Brain microvascular endothelial cell (primary cell): ENCODE data around the gene SHLD1.

Experiments
- DNase-seq: peaks from one replicate; pipeline ENCODE4 v3.0.0-alpha.2; 2020
- H3K27ac ChIP-seq: fragments of 250-450 bp; sonication (Bioruptor Pico); 2 replicates; pipeline ENCODE4 v1.5.1; 2020; ENCODE audit warnings: mild to moderate bottlenecking, moderate library complexity
- H3K27me3 ChIP-seq: fragments of 250-450 bp; sonication (Bioruptor Pico); replicated peaks from 2 replicates; pipeline ENCODE4 v1.5.1; 2020; ENCODE audit warnings: mild to moderate bottlenecking
- H3K36me3 ChIP-seq: fragments of 250-450 bp; sonication (Bioruptor Pico); replicated peaks from 2 replicates; pipeline ENCODE4 v1.5.1; 2020; ENCODE audit warnings: mild to moderate bottlenecking
- H3K4me3 ChIP-seq: 2 replicates; pipeline ENCODE4 v1.5.1; 2011; ENCODE audit warnings: low read depth, mild to moderate bottlenecking, control low read depth, low read length, moderate library complexity
- CTCF ChIP-seq: IDR thresholded peaks from 2 replicates; pipeline ENCODE4 v1.5.1; 2011; ENCODE audit warnings: low read depth, mild to moderate bottlenecking, moderate library complexity, low read length, control low read depth, inconsistent platforms; ENCODE audit errors: missing control alignments
- in situ Hi-C: cut with HindIII; loops from 2 replicates; pipeline ENCODE4 v1.10.0; 2017; ENCODE audit warnings: low sequenced_read_pairs, low pct_ligation_motif_present

The SHLD1 gene

GRCh38 chr20:5751856-5752255 is 1.7 kb downstream of the SHLD1 start:
- H3K27ac ChIP-seq: no peak overlapping the region
- in situ Hi-C loops: no loop called here
- H3K36me3 ChIP-seq: no peaks in the 10 kb centered on the region
- H3K4me3 ChIP-seq: no peak overlapping the region
- TF ChIP-seq CTCF: no peak
- H3K27me3 ChIP-seq: no peaks in the 10 kb centered on the region
- DNase-seq: peak; percentile 6

GRCh38 chr20:5753814-5754213 is 3.6 kb downstream of the SHLD1 start:
- Histone ChIP-seq H3K27me3 (no peaks in the 10 kb centered on the region), H3K27ac (no peak overlapping the region), H3K4me3 (no peak overlapping the region), H3K36me3 (no peaks in the 10 kb centered on the region)
- in situ Hi-C loops: no loop called here
- no peak for DNase-seq
- TF ChIP-seq CTCF: no peak

- no peak for DNase-seq
- H3K27me3 ChIP-seq: no peaks in the 10 kb centered on the region
- TF ChIP-seq CTCF: no peak
- H3K27ac ChIP-seq: no peak overlapping the region
- H3K4me3 ChIP-seq: no peak overlapping the region
- in situ Hi-C loops: no loop called here
- H3K36me3 ChIP-seq: no peaks in the 10 kb centered on the region
Measured at GRCh38 chr20:5757949-5758348, 7.7 kb downstream of the SHLD1 start.

GRCh38 chr20:5766085-5766764 is 16.0 kb downstream of the SHLD1 start:
- Histone ChIP-seq H3K4me3 (no peak overlapping the region), H3K27ac (no peak overlapping the region), H3K27me3 (no peaks in the 10 kb centered on the region), H3K36me3 (no peaks in the 10 kb centered on the region)
- DNase-seq: no peak
- in situ Hi-C loops: no loop called here
- no peak for TF ChIP-seq CTCF

GRCh38 chr20:5767493-5768098 is 17.4 kb downstream of the SHLD1 start:
- Histone ChIP-seq H3K4me3 (no peak overlapping the region), H3K27me3 (no peaks in the 10 kb centered on the region), H3K27ac (no peak overlapping the region), H3K36me3 (no peaks in the 10 kb centered on the region)
- TF ChIP-seq CTCF: no peak
- no peak for DNase-seq
- in situ Hi-C loops: no loop called here
